ENCODE measurements around the gene GPD1.
A peak's percentile ranks its signal among the peaks of the same experiment; 100 is the strongest.

GPD1 gene

GRCh38 chr12:50109319-50109718, 5.5 kb downstream of the GPD1 start:
- no peak overlapping the region for H3K4me3 ChIP-seq (ENCODE audit: low read depth, low read length)
- peak overlapping the region; percentile 13 for H3K9ac ChIP-seq
- H3K4me1 ChIP-seq: peaks cover 56% of the 10 kb centered on the region
- no peak for TF ChIP-seq CTCF (IDR thresholded peaks at IDR 0.05)
- peak overlapping the region; percentile 99 for H3K27ac ChIP-seq
- H3K4me2 ChIP-seq (ENCODE audit: low read length): peak overlapping the region; percentile 77
- H3K9me3 ChIP-seq (ENCODE audit: control insufficient read depth, low read length): no peaks in the 10 kb centered on the region
- H2AFZ ChIP-seq: peak overlapping the region; percentile 84
- H3K27me3 ChIP-seq (ENCODE audit: control insufficient read depth, insufficient read depth, low read length): no peaks in the 10 kb centered on the region
- peaks cover 15% of the 10 kb centered on the region for H3K79me2 ChIP-seq
- no peaks in the 10 kb centered on the region for H3K36me3 ChIP-seq (ENCODE audit: control insufficient read depth, insufficient read depth, low read length)

- Histone ChIP-seq H3K4me2 (ENCODE audit: low read length) (peak overlapping the region; percentile 77), H3K4me1 (peaks cover 49% of the 10 kb centered on the region), H3K4me3 (ENCODE audit: low read depth, low read length) (peak overlapping the region; percentile 44), H3K36me3 (ENCODE audit: control insufficient read depth, insufficient read depth, low read length) (no peaks in the 10 kb centered on the region), H3K79me2 (peaks cover 17% of the 10 kb centered on the region), H3K9ac (peak overlapping the region; percentile 39), H3K27ac (peak overlapping the region; percentile 99), H3K27me3 (ENCODE audit: control insufficient read depth, insufficient read depth, low read length) (no peaks in the 10 kb centered on the region), H2AFZ (peak overlapping the region; percentile 84), H3K9me3 (ENCODE audit: control insufficient read depth, low read length) (no peaks in the 10 kb centered on the region)
- no peak for TF ChIP-seq CTCF (IDR thresholded peaks at IDR 0.05)
Measured at GRCh38 chr12:50110127-50110761, 6.4 kb downstream of the GPD1 start.

GRCh38 chr12:50110762-50111351, 7.0 kb downstream of the GPD1 start:
- H3K27ac ChIP-seq: peak overlapping the region; percentile 99
- H3K4me1 ChIP-seq: peaks cover 44% of the 10 kb centered on the region
- H3K9me3 ChIP-seq (ENCODE audit: control insufficient read depth, low read length): no peaks in the 10 kb centered on the region
- peak overlapping the region; percentile 44 for H3K4me3 ChIP-seq (ENCODE audit: low read depth, low read length)
- H3K36me3 ChIP-seq (ENCODE audit: control insufficient read depth, insufficient read depth, low read length): no peaks in the 10 kb centered on the region
- TF ChIP-seq CTCF (IDR thresholded peaks at IDR 0.05): no peak
- H3K27me3 ChIP-seq (ENCODE audit: control insufficient read depth, insufficient read depth, low read length): no peaks in the 10 kb centered on the region
- H2AFZ ChIP-seq: peak overlapping the region; percentile 84
- peaks cover 21% of the 10 kb centered on the region for H3K79me2 ChIP-seq
- H3K9ac ChIP-seq: peak overlapping the region; percentile 49
- peak overlapping the region; percentile 77 for H3K4me2 ChIP-seq (ENCODE audit: low read length)

GRCh38 chr12:50111395-50111692, 7.5 kb downstream of the GPD1 start:
- Histone ChIP-seq H3K9ac (peak overlapping the region; percentile 49), H3K4me2 (ENCODE audit: low read length) (peak overlapping the region; percentile 77), H3K27me3 (ENCODE audit: control insufficient read depth, insufficient read depth, low read length) (no peaks in the 10 kb centered on the region), H3K4me3 (ENCODE audit: low read depth, low read length) (peak overlapping the region; percentile 44), H3K4me1 (peaks cover 44% of the 10 kb centered on the region), H3K9me3 (ENCODE audit: control insufficient read depth, low read length) (no peaks in the 10 kb centered on the region), H3K79me2 (peaks cover 26% of the 10 kb centered on the region), H2AFZ (peak overlapping the region; percentile 84), H3K36me3 (ENCODE audit: control insufficient read depth, insufficient read depth, low read length) (no peaks in the 10 kb centered on the region), H3K27ac (peak overlapping the region; percentile 99)
- TF ChIP-seq CTCF (IDR thresholded peaks at IDR 0.05): no peak

Measured in parathyroid adenoma (tissue), 2 donors.